Tibial nerve (tissue), 4 donors: ENCODE measurements around the gene MGMT. TPM values are rescaled to one million over a fixed set of nuclear protein-coding genes. Genes with fewer than 3 reads are reported as not detected.

ENCODE experiments used
- DNase-seq, 2 donors: peaks; one replicate each; pipeline ENCODE4 v3.0.0-alpha.2; 2019; ENCODE audit warnings: low spot score in 2 of 2
- H3K27ac ChIP-seq, 4 donors: fragments of 200-600 bp; sonication (generic) in 3 of 4; one replicate each; pipeline ENCODE4 v1.5.1; 2017 to 2019; ENCODE audit warnings: mild to moderate bottlenecking in 1 of 4
- H3K27me3 ChIP-seq, 2 donors: fragments of 200-600 bp; sonication (generic) in 1 of 2; one replicate each; pipeline versions ENCODE4 v1.5.1 to v1.6.0; 2017 to 2019
- H3K36me3 ChIP-seq, 3 donors: fragments of 200-600 bp; sonication (generic); one replicate each; pipeline ENCODE4 v1.5.1; 2018 to 2019
- H3K4me1 ChIP-seq, 4 donors: fragments of 200-600 bp; sonication (generic) in 3 of 4; one replicate each; pipeline ENCODE4 v1.5.1; 2017 to 2019
- H3K4me3 ChIP-seq, 4 donors: fragments of 200-600 bp; sonication (generic) in 3 of 4; one replicate each; pipeline ENCODE4 v1.5.1; 2017 to 2019; ENCODE audit warnings: mild to moderate bottlenecking in 1 of 4, moderate library complexity in 1 of 4
- H3K9me3 ChIP-seq, 4 donors: fragments of 200-600 bp; sonication (generic) in 3 of 4; one replicate each; pipeline ENCODE4 v1.5.1; 2017 to 2019
- CTCF ChIP-seq, 5 experiments: fragments of 200-600 bp in 3 of 5; fragments of 450-650 bp in 2 of 5; sonication (generic) in 3 of 5; IDR thresholded peaks; one replicate each; pipeline ENCODE4 v1.5.1; 2016 to 2019; ENCODE audit warnings: antibody characterized with exemption in 5 of 5, mild to moderate bottlenecking in 3 of 5, moderate library complexity in 2 of 5
- EP300 ChIP-seq, 2 donors: sonication (generic); formaldehyde crosslinking; IDR thresholded peaks; one replicate each; pipeline ENCODE4 v1.6.1; 2017; ENCODE audit warnings: antibody characterized with exemption in 2 of 2, mild to moderate bottlenecking in 1 of 2
- POLR2A ChIP-seq, 2 donors: fragments of 450-650 bp; IDR thresholded peaks; one replicate each; pipeline ENCODE4 v1.6.1; 2017; ENCODE audit warnings: antibody characterized with exemption in 2 of 2, mild to moderate bottlenecking in 2 of 2, moderate library complexity in 2 of 2
- whole genome bisulfite sequencing, 2 donors: methylation state at CpG; one replicate each; pipeline ENCODE4 v1.1.5; 2018; 5-methylcytosine and 5-hydroxymethylcytosine counted together
- total RNA-seq, 4 donors: library from RNA; depleted of rRNA; stranded (reverse); fragments of >200 nt; gene quantifications; one replicate each; pipeline ENCODE4 v1.1.0, GENCODE V29; 2016

Gene MGMT
- total RNA-seq, 4 donors from 2014 or later, result 26.1 to 39.1 (median 33.7) TPM

GRCh38 chr10:129756912-129757901, 290.2 kb downstream of the MGMT start:
- peaks cover 0 to 3% (median 0%) of the 10 kb centered on the region in 4 donors for H3K4me1 ChIP-seq
- WGBS, 2 donors, result 47 to 52% methylated on average over 21 of the region's 21 CpGs
- H3K36me3 ChIP-seq, result peaks cover 0 to 37% (median 0%) of the 10 kb centered on the region in 3 donors
- no peaks in the 10 kb centered on the region for H3K27me3 ChIP-seq
- H3K4me3 ChIP-seq, result peak overlapping the region in 1 of 4 donors; percentile 10
- peak overlapping the region in 1 of 4 donors; percentile 0 for H3K27ac ChIP-seq
- H3K9me3 ChIP-seq, result peaks cover 0 to 29% (median under 1%) of the 10 kb centered on the region in 4 donors
- DNase-seq, result peak in 1 of 2 donors; percentile 20
- TF ChIP-seq EP300 (IDR thresholded peaks at IDR 0.05), result no peak
- no peak for TF ChIP-seq POLR2A (IDR thresholded peaks at IDR 0.05)
- TF ChIP-seq CTCF (IDR thresholded peaks at IDR 0.05), result no peak

GRCh38 chr10:129758207-129759021, 291.4 kb downstream of the MGMT start:
- WGBS, 2 donors, result 91 to 92% methylated on average over 22 of the region's 22 CpGs
- no peak for TF ChIP-seq EP300 (IDR thresholded peaks at IDR 0.05)
- no peak for TF ChIP-seq POLR2A (IDR thresholded peaks at IDR 0.05)
- TF ChIP-seq CTCF (IDR thresholded peaks at IDR 0.05), result no peak
- no peak overlapping the region for H3K4me3 ChIP-seq

GRCh38 chr10:129759214-129760002, 292.4 kb downstream of the MGMT start:
- Histone ChIP-seq H3K4me1 (peaks cover 0 to 3% (median 0%) of the 10 kb centered on the region in 4 donors), H3K27ac (no peak overlapping the region), H3K4me3 (no peak overlapping the region), H3K36me3 (peaks cover 0 to 42% (median 0%) of the 10 kb centered on the region in 3 donors), H3K9me3 (peaks cover 0 to 7% (median 0%) of the 10 kb centered on the region in 4 donors), H3K27me3 (no peaks in the 10 kb centered on the region)
- WGBS, 2 donors, result 92 to 93% methylated on average over 13 to 21 of the region's 21 CpGs
- no peak for DNase-seq
- TF ChIP-seq EP300 (IDR thresholded peaks at IDR 0.05) (no peak), CTCF (IDR thresholded peaks at IDR 0.05) (no peak), POLR2A (IDR thresholded peaks at IDR 0.05) (no peak)

More at GRCh38 chr10:129758207-129759021, 291.4 kb downstream of the MGMT start:
- Histone ChIP-seq H3K27ac (no peak overlapping the region), H3K4me1 (peaks cover 0 to 3% (median 0%) of the 10 kb centered on the region in 4 donors), H3K9me3 (peaks cover 0 to 17% (median 0%) of the 10 kb centered on the region in 4 donors), H3K36me3 (peaks cover 0 to 37% (median 0%) of the 10 kb centered on the region in 3 donors), H3K27me3 (no peaks in the 10 kb centered on the region)
- no peak for DNase-seq

GRCh38 chr10:129760003-129760315, 292.9 kb downstream of the MGMT start:
- WGBS, 2 donors, result 96 to 98% methylated on average over 7 to 8 of the region's 11 CpGs
- Histone ChIP-seq H3K36me3 (peaks cover 0 to 41% (median 0%) of the 10 kb centered on the region in 3 donors), H3K9me3 (peaks cover 0 to 2% (median 0%) of the 10 kb centered on the region in 4 donors), H3K4me1 (peaks cover 0 to 3% (median 0%) of the 10 kb centered on the region in 4 donors), H3K27ac (no peak overlapping the region), H3K27me3 (no peaks in the 10 kb centered on the region), H3K4me3 (no peak overlapping the region)
- DNase-seq, result no peak
- TF ChIP-seq POLR2A (IDR thresholded peaks at IDR 0.05), result no peak
- TF ChIP-seq CTCF (IDR thresholded peaks at IDR 0.05), result no peak
- no peak for TF ChIP-seq EP300 (IDR thresholded peaks at IDR 0.05)
